Cardiac muscle cell (in vitro differentiated cells and primary cell): ENCODE measurements around the gene GSC2. TPM values are rescaled to one million over a fixed set of nuclear protein-coding genes. Genes with fewer than 3 reads are reported as not detected.
A peak's percentile ranks its signal among the peaks of the same experiment; 100 is the strongest.

ENCODE experiments used
- DNase-seq, 2 donors: peaks; one replicate each; pipeline versions ENCODE4 v3.0.0 to v3.0.0-alpha.2; 2010 to 2017; ENCODE audit warnings: low read depth in 1 of 2, low spot score in 1 of 2
- H3K27ac ChIP-seq: fragments of 200-600 bp; sonication (generic); 2 replicates; pipeline ENCODE4 v1.5.1; 2016
- H3K27me3 ChIP-seq: fragments of 200-600 bp; sonication (generic); 2 replicates; pipeline ENCODE4 v1.6.0; 2016; ENCODE audit warnings: control low read depth
- H3K36me3 ChIP-seq: fragments of 200-600 bp; sonication (generic); 2 replicates; pipeline ENCODE4 v1.5.1; 2016; ENCODE audit warnings: control low read depth
- H3K4me1 ChIP-seq: fragments of 200-600 bp; sonication (generic); 2 replicates; pipeline ENCODE4 v1.8.1; 2017; ENCODE audit warnings: low read depth, mild to moderate bottlenecking, mixed run types
- H3K4me3 ChIP-seq: fragments of 200-600 bp; sonication (generic); 2 replicates; pipeline ENCODE4 v1.5.1; 2016; ENCODE audit warnings: mild to moderate bottlenecking
- H3K9me3 ChIP-seq: fragments of 200-600 bp; sonication (generic); 2 replicates; pipeline ENCODE4 v1.5.1; 2017; ENCODE audit warnings: low read depth, mild to moderate bottlenecking, control low read depth
- CTCF ChIP-seq: IDR thresholded peaks from 2 replicates; pipeline ENCODE4 v1.5.1; 2012; ENCODE audit warnings: low read depth, mild to moderate bottlenecking, low read length
- polyA plus RNA-seq: library from polyadenylated mRNA; unstranded; fragments of >200 nt; fragmentation: Nextera tagmentation; extraction: Ambion mirVana; gene quantifications from 2 replicates; pipeline ENCODE4 v1.2.1, GENCODE V29; 2016
- total RNA-seq: library from RNA; depleted of rRNA; stranded (reverse); fragments of >200 nt; gene quantifications from 2 replicates; pipeline ENCODE4 v1.2.3, GENCODE V29; 2016

GSC2 gene
- total and polyA plus RNA-seq, 2 experiments from 2014 or later, result not detected

GRCh38 chr22:19176732-19177131 is 26.6 kb upstream of the GSC2 start:
- Histone ChIP-seq H3K4me3 (no peak overlapping the region), H3K27me3 (no peaks in the 10 kb centered on the region), H3K4me1 (peaks cover 16% of the 10 kb centered on the region), H3K9me3 (no peaks in the 10 kb centered on the region), H3K27ac (peak overlapping the region; percentile 14), H3K36me3 (no peaks in the 10 kb centered on the region)
- DNase-seq, result no peak
- TF ChIP-seq CTCF, result no peak

- TF ChIP-seq CTCF, result no peak
- H3K4me1 ChIP-seq, result peaks cover 16% of the 10 kb centered on the region
- no peaks in the 10 kb centered on the region for H3K27me3 ChIP-seq
- no peaks in the 10 kb centered on the region for H3K36me3 ChIP-seq
- no peak for DNase-seq
- H3K4me3 ChIP-seq, result no peak overlapping the region
- no peaks in the 10 kb centered on the region for H3K9me3 ChIP-seq
- H3K27ac ChIP-seq, result peak overlapping the region; percentile 14
Observed at GRCh38 chr22:19176175-19176643, 26.1 kb upstream of the GSC2 start.

GRCh38 chr22:19175602-19176174 is 25.6 kb upstream of the GSC2 start:
- Histone ChIP-seq H3K4me3 (no peak overlapping the region), H3K36me3 (no peaks in the 10 kb centered on the region), H3K9me3 (no peaks in the 10 kb centered on the region), H3K27ac (peak overlapping the region; percentile 14), H3K27me3 (no peaks in the 10 kb centered on the region), H3K4me1 (peaks cover 19% of the 10 kb centered on the region)
- no peak for DNase-seq
- no peak for TF ChIP-seq CTCF

GRCh38 chr22:19175026-19175601 is 25.0 kb upstream of the GSC2 start:
- H3K27me3 ChIP-seq, result no peaks in the 10 kb centered on the region
- H3K4me3 ChIP-seq, result no peak overlapping the region
- peak overlapping the region; percentile 56 for H3K27ac ChIP-seq
- H3K4me1 ChIP-seq, result peaks cover 21% of the 10 kb centered on the region
- no peaks in the 10 kb centered on the region for H3K36me3 ChIP-seq
- H3K9me3 ChIP-seq, result no peaks in the 10 kb centered on the region
- no peak for DNase-seq
- no peak for TF ChIP-seq CTCF

GRCh38 chr22:19174106-19175025 is 24.3 kb upstream of the GSC2 start:
- Histone ChIP-seq H3K27ac (peak overlapping the region; percentile 56), H3K4me1 (peaks cover 21% of the 10 kb centered on the region), H3K36me3 (no peaks in the 10 kb centered on the region), H3K9me3 (no peaks in the 10 kb centered on the region), H3K4me3 (no peak overlapping the region), H3K27me3 (peaks cover 5% of the 10 kb centered on the region)
- peak in 1 of 2 donors; percentile 85 for DNase-seq
- TF ChIP-seq CTCF, result no peak
